K562 (cell line): ENCODE measurements around the gene AIFM1. TPM values are rescaled to one million over a fixed set of nuclear protein-coding genes. Genes with fewer than 3 reads are reported as not detected.

Source experiments
- ATAC-seq: fragments of 200-7000 bp; cut with Tn5 transposase; 3 replicates; pipeline ENCODE4 v1.9.1; 2020; ENCODE audit warnings: moderate library complexity
- BruUV-seq: library from RNA; stranded (reverse); fragments of 400-500 nt; replicated peaks from 2 replicates; lab custom pipeline; 2021; lab: Mats Ljungman, UMichigan
- CTCF ChIA-PET: fragments of 300-600 bp; formaldehyde crosslinking; extraction: SDS; loops from one replicate; lab custom pipeline; 2021; ENCODE audit warnings: low intra/inter-chr PET ratio; lab: Yijun Ruan, JAX
- POLR2A ChIA-PET: fragments of 300-600, 350-650 bp; sonication (Branson Sonifier 250); formaldehyde crosslinking; extraction: SDS; loops from one replicate; lab custom pipeline; 2021; ENCODE audit warnings: antibody characterized with exemption, inconsistent platforms; lab: Yijun Ruan, JAX
- DNase-seq, 4 experiments: peaks; one replicate each; pipeline versions ENCODE4 v3.0.0 to v3.0.0-alpha.2; 2011 to 2018; ENCODE audit warnings: low spot score in 3 of 4, mixed read lengths in 3 of 4; ENCODE audit errors: extremely low read depth in 1 of 4
- FAIRE-seq: peaks from 2 replicates; lab custom pipeline; 2011; peaks lifted over from hg19 to GRCh38; lab: Jason Lieb, UNC
- H2AFZ ChIP-seq: 2 replicates; pipeline ENCODE4 v1.6.0; 2011; ENCODE audit warnings: low read depth, low read length, control low read depth, inconsistent platforms
- H3K27ac ChIP-seq: fragments of 200-600 bp; 3 replicates; pipeline ENCODE4 v1.8.0; 2011; ENCODE audit warnings: low read depth, mild to moderate bottlenecking, control low read depth, inconsistent platforms, low read length, moderate library complexity, mixed read lengths; ENCODE audit errors: extremely low read depth
- H3K27me3 ChIP-seq, 2 experiments: fragments of 300-600 bp in 1 of 2; 2 replicates in 1 of 2; 3 replicates in 1 of 2; pipeline versions ENCODE4 v1.6.0 to v1.8.0; 2011; ENCODE audit warnings: inconsistent platforms in 2 of 2, low read length in 2 of 2, mild to moderate bottlenecking in 1 of 2, mixed read lengths in 1 of 2, moderate library complexity in 1 of 2; ENCODE audit not compliant: control insufficient read depth in 2 of 2, insufficient read depth in 2 of 2
- H3K36me3 ChIP-seq: fragments of 300-600 bp; 3 replicates; pipeline ENCODE4 v1.8.0; 2011; ENCODE audit warnings: mild to moderate bottlenecking, low read length, inconsistent platforms; ENCODE audit not compliant: control insufficient read depth, insufficient read depth
- H3K4me1 ChIP-seq, 2 experiments: fragments of 200-600 bp in 1 of 2; replicated peaks in 1 of 2; 2 replicates in 1 of 2; 3 replicates in 1 of 2; pipeline versions ENCODE4 v1.5.1 to v1.8.0; 2011; ENCODE audit warnings: inconsistent platforms in 2 of 2, low read length in 2 of 2, mild to moderate bottlenecking in 1 of 2, mixed read lengths in 1 of 2, moderate library complexity in 1 of 2; ENCODE audit not compliant: control insufficient read depth in 2 of 2, insufficient read depth in 2 of 2
- H3K4me2 ChIP-seq: 2 replicates; pipeline ENCODE4 v1.6.1; 2011; ENCODE audit warnings: low read length, control low read depth, inconsistent platforms, mixed read lengths; ENCODE audit not compliant: insufficient read depth
- H3K4me3 ChIP-seq: fragments of 200-600 bp; sonication (generic), shearing (Covaris generic); 2 replicates; pipeline ENCODE4 v1.5.1; 2016; ENCODE audit warnings: control low read depth, inconsistent platforms
- H3K79me2 ChIP-seq: fragments of 200-600 bp; 3 replicates; pipeline ENCODE4 v1.8.0; 2011; ENCODE audit warnings: low read length, inconsistent platforms; ENCODE audit not compliant: control insufficient read depth, insufficient read depth
- H3K9ac ChIP-seq, 2 experiments: 2 replicates each; pipeline versions ENCODE4 v1.6.0 to v1.6.1; 2011; ENCODE audit warnings: low read depth in 2 of 2, low read length in 2 of 2, control low read depth in 1 of 2, inconsistent platforms in 1 of 2, mild to moderate bottlenecking in 1 of 2, mixed read lengths in 1 of 2; ENCODE audit not compliant: insufficient read depth in 1 of 2
- H3K9me1 ChIP-seq: one replicate; pipeline ENCODE4 v1.6.0; 2011; ENCODE audit warnings: inconsistent platforms, mild to moderate bottlenecking, low read length, moderate library complexity; ENCODE audit not compliant: control insufficient read depth, insufficient read depth
- H3K9me3 ChIP-seq: replicated peaks from 2 replicates; pipeline ENCODE4 v1.5.1; 2011; ENCODE audit warnings: low read depth, low read length, inconsistent platforms; ENCODE audit not compliant: control insufficient read depth, insufficient read depth
- H4K20me1 ChIP-seq: replicated peaks from 2 replicates; pipeline ENCODE4 v1.6.1; 2011; ENCODE audit warnings: low read length, inconsistent platforms, mixed read lengths; ENCODE audit not compliant: control insufficient read depth, insufficient read depth
- BMI1 ChIP-seq: fragments of 150-350 bp; IDR thresholded peaks from 2 replicates; pipeline ENCODE4 v1.6.1; 2014; ENCODE audit warnings: low read length
- DDX20 ChIP-seq: fragments of 450-650 bp; IDR thresholded peaks from 2 replicates; pipeline ENCODE4 v1.6.1; 2016; ENCODE audit warnings: missing genetic modification characterization, low read depth, mild to moderate bottlenecking, missing compliant biosample characterization, moderate library complexity
- ELF4 ChIP-seq: fragments of 450-650 bp; formaldehyde crosslinking; IDR thresholded peaks from 2 replicates; pipeline ENCODE4 v1.4.0; 2022; ENCODE audit warnings: missing genetic modification characterization
- HDAC2 ChIP-seq: fragments of 450-650 bp; IDR thresholded peaks from 2 replicates; pipeline ENCODE4 v1.6.1; 2016; ENCODE audit warnings: mild to moderate bottlenecking
- MEIS2 ChIP-seq: fragments of 450-650 bp; IDR thresholded peaks from 2 replicates; pipeline ENCODE4 v1.6.1; 2014; ENCODE audit warnings: mild to moderate bottlenecking; ENCODE audit not compliant: partially characterized antibody
- NR2F6 ChIP-seq: fragments of 450-650 bp; formaldehyde crosslinking; IDR thresholded peaks from 2 replicates; pipeline ENCODE4 v1.4.0; 2020; ENCODE audit warnings: mild to moderate bottlenecking
- RREB1 ChIP-seq: fragments of 250-450 bp; sonication (Bioruptor Pico); IDR thresholded peaks from 2 replicates; pipeline ENCODE4 v1.4.0; 2020
- SIX5 ChIP-seq, 2 experiments: IDR thresholded peaks; 2 replicates each; pipeline ENCODE4 v1.6.1; 2011; ENCODE audit warnings: low read length in 2 of 2, borderline replicate concordance in 1 of 2, low read depth in 1 of 2, mild to moderate bottlenecking in 1 of 2, moderate library complexity in 1 of 2; ENCODE audit not compliant: insufficient read depth in 1 of 2
- SMAD3 ChIP-seq: fragments of 450-650 bp; formaldehyde crosslinking; conservative IDR thresholded peaks from 2 replicates; pipeline ENCODE4 v1.4.0; 2020; ENCODE audit warnings: mild to moderate bottlenecking
- SREBF1 ChIP-seq: fragments of 150-350 bp; IDR thresholded peaks from 2 replicates; pipeline ENCODE4 v1.6.1; 2014; ENCODE audit warnings: antibody characterized with exemption, low read depth, low read length, borderline replicate concordance
- ZBTB9 ChIP-seq: fragments of 450-650 bp; formaldehyde crosslinking; IDR thresholded peaks from 2 replicates; pipeline ENCODE4 v1.4.0; 2020; ENCODE audit warnings: mild to moderate bottlenecking, moderate library complexity
- ZFP36 ChIP-seq: fragments of 150-350 bp; IDR thresholded peaks from 2 replicates; pipeline ENCODE4 v1.6.1; 2018; ENCODE audit warnings: low read length, low read depth; ENCODE audit not compliant: partially characterized antibody
- ZNF263 ChIP-seq: sonication (generic); formaldehyde crosslinking; IDR thresholded peaks from 2 replicates; pipeline ENCODE4 v1.8.0; 2022; ENCODE audit warnings: mild to moderate bottlenecking, missing genetic modification reagents, borderline replicate concordance
- ZNF436 ChIP-seq: fragments of 250-450, 450-650 bp; sonication (Bioruptor Pico); formaldehyde crosslinking; IDR thresholded peaks from 2 replicates; pipeline ENCODE4 v1.7.0; 2020; ENCODE audit warnings: mild to moderate bottlenecking
- ZNF639 ChIP-seq, 2 experiments: fragments of 200-800 bp in 1 of 2; sonication (Bioruptor generic) in 1 of 2; sonication (generic) in 1 of 2; formaldehyde crosslinking in 1 of 2; IDR thresholded peaks in 1 of 2; conservative IDR thresholded peaks in 1 of 2; 2 replicates each; pipeline versions ENCODE4 v1.5.0 to v1.6.1; 2016 to 2020; ENCODE audit warnings: missing compliant biosample characterization in 1 of 2, missing genetic modification characterization in 1 of 2, missing genetic modification reagents in 1 of 2
- whole genome bisulfite sequencing: fragments of 100-300 bp; shearing (Covaris generic); methylation state at CpG from one replicate; pipeline ENCODE4 v1.1.6; 2016; ENCODE audit warnings: low coverage, mixed read lengths; ENCODE audit not compliant: insufficient coverage; ENCODE audit errors: missing lambda C conversion rate; 5-methylcytosine and 5-hydroxymethylcytosine counted together
- in situ Hi-C: fragments of 300-500 bp; cut with MboI; formaldehyde crosslinking; loops from 4 replicates; pipeline ENCODE4 v1.15.0; 2018; ENCODE audit warnings: inconsistent platforms, mixed read lengths
- intact Hi-C: fragments of 100-400 bp; cut with micrococcal nuclease; formaldehyde crosslinking; loops from 2 replicates; pipeline ENCODE4 v1.14.2; 2022
- polyA plus RNA-seq, 8 experiments: library from polyadenylated mRNA; depleted of rRNA in 4 of 8; stranded (reverse) in 5 of 8; unstranded in 3 of 8; fragments of >200 nt; fragmentation: Nextera tagmentation in 2 of 8; fragmentation: Illumina TruSeq in 1 of 8; extraction: Ambion mirVana in 2 of 8; extraction: Trizol in 1 of 8; gene quantifications; 2 replicates each; pipeline versions ENCODE4 v1.2.1 to v1.2.3, GENCODE V29; 2011 to 2014; ENCODE audit warnings: inconsistent platforms in 1 of 8, missing spikeins in 1 of 8
- total RNA-seq, 7 experiments: library from RNA; depleted of rRNA in 6 of 7; stranded (reverse); fragments of >200 nt in 6 of 7; fragmentation: Illumina TruSeq in 2 of 7; extraction: Trizol in 2 of 7; gene quantifications; 2 replicates each; pipeline versions ENCODE4 v1.2.1 to v1.2.3, GENCODE V29; 2011 to 2021; ENCODE audit warnings: low replicate concordance in 1 of 7

The AIFM1 gene
- total and polyA plus RNA-seq, 9 of the 15 experiments (the other 6 are each of a cell fraction or from before 2014, with no cell fraction given), result 51.0 to 117 (median 91.2) TPM

- Histone ChIP-seq H3K79me2 (no peaks in the 10 kb centered on the region), H3K9me3 (no peaks in the 10 kb centered on the region; the same call in 1 of the 2 replicates), H3K27me3 (no peaks in the 10 kb centered on the region), H3K4me2 (no peak overlapping the region), H3K27ac (no peak overlapping the region), H3K4me3 (no peak overlapping the region), H2AFZ (no peak overlapping the region), H4K20me1 (peaks cover 9% of the 10 kb centered on the region), H3K9me1 (peaks cover 4% of the 10 kb centered on the region), H3K36me3 (no peaks in the 10 kb centered on the region), H3K4me1 (peaks cover 28 to 38% of the 10 kb centered on the region in 2 experiments), H3K9ac (no peak overlapping the region)
- intact Hi-C loops, result loop anchor here (5.0 kb wide), 1 partner anchor 93 kb away; no protein-coding TSS in a partner anchor
- no peak for ATAC-seq
- in situ Hi-C loops, result no loop called here
- no peak for FAIRE-seq
- ChIA-PET POLR2A (interaction anchor here (1.1 kb wide), 1 partner anchor 8 kb away, joined by 4 read pairs; no protein-coding TSS in a partner anchor), CTCF (no interaction called here)
- BruUV-seq, result no TSS peak
- WGBS, result 94% methylated on average over 2 of the region's 2 CpGs
- DNase-seq, result no peak
- TF ChIP-seq NR2F6 (no peak), DDX20 (tag) (no peak), SREBF1 (no peak), RREB1 (no peak), MEIS2 (no peak), ZFP36 (no peak), SMAD3 (CRISPR knock-in tag) (no peak), ZNF263 (CRISPR knock-in tag) (no peak), SIX5 (IDR thresholded peaks at IDR 0.05; ENCODE audit: borderline replicate concordance in 1 of 2, insufficient read depth in 1 of 2, low read depth in 1 of 2, low read length in 2 of 2) (no peak), ELF4 (CRISPR knock-in tag) (no peak), BMI1 (no peak), HDAC2 (peak; percentile 74; the same call in 1 of the 2 replicates), ZNF436 (CRISPR knock-in tag) (no peak), ZBTB9 (CRISPR knock-in tag) (no peak), ZNF639 (CRISPR knock-in tag; conservative IDR thresholded peaks at IDR 0.05 in 1 of 2, IDR thresholded peaks at IDR 0.05 in 1 of 2) (no peak)
These were observed 9.3 kb upstream of the AIFM1 start for GRCh38 chrX:130174937-130175336.
